GM11168 (cell line): Measurements from ENCODE around the gene HSD17B4.
"Not testable (repeated sequence)": the region's sequence is repeated elsewhere in the genome, so short reads cannot be mapped to it uniquely, and the experiment has no call there.

Source experiments
- in situ Hi-C: fragments of 300-500 bp; cut with MboI; formaldehyde crosslinking; loops from one replicate; pipeline ENCODE4 v1.12.0; 2022; ENCODE audit warnings: low sequenced_read_pairs; ENCODE audit not compliant: unreplicated experiment

The HSD17B4 gene, protein sequence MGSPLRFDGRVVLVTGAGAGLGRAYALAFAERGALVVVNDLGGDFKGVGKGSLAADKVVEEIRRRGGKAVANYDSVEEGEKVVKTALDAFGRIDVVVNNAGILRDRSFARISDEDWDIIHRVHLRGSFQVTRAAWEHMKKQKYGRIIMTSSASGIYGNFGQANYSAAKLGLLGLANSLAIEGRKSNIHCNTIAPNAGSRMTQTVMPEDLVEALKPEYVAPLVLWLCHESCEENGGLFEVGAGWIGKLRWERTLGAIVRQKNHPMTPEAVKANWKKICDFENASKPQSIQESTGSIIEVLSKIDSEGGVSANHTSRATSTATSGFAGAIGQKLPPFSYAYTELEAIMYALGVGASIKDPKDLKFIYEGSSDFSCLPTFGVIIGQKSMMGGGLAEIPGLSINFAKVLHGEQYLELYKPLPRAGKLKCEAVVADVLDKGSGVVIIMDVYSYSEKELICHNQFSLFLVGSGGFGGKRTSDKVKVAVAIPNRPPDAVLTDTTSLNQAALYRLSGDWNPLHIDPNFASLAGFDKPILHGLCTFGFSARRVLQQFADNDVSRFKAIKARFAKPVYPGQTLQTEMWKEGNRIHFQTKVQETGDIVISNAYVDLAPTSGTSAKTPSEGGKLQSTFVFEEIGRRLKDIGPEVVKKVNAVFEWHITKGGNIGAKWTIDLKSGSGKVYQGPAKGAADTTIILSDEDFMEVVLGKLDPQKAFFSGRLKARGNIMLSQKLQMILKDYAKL

DNA sequence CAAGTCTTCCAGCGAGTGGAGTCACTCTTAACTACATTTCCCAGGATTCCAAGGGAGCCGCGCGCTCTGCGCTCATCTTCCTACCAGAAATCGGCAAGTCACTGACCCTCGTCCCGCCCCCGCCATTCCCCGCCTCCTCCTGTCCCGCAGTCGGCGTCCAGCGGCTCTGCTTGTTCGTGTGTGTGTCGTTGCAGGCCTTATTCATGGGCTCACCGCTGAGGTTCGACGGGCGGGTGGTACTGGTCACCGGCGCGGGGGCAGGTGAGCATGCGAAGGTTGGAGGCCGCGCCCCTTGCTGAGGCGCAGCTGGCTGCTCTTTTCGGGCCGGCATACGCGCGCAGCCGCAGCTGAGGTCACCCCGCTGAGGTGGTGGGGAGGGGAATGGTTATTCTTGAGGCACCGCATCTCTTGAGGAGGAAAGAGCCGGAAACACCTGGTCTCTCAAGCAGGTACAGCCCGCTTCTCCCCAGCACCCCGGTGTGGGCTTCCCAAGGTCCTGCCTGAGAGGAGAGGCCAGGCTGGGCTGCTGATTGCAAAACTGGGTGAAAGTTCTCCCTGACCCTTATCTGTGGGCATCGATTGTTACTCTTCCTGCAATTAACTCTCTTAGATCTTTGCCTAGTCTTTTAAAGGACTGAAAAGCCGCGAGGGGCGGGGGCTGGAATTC is at the start of gene HSD17B4:
HSD17B4 (plus strand) TSS at position 125 of the 667 bp plus-strand sequence; CDS start at position 204, 79 bp downstream.
- in situ Hi-C loops = no loop called here

DNA sequence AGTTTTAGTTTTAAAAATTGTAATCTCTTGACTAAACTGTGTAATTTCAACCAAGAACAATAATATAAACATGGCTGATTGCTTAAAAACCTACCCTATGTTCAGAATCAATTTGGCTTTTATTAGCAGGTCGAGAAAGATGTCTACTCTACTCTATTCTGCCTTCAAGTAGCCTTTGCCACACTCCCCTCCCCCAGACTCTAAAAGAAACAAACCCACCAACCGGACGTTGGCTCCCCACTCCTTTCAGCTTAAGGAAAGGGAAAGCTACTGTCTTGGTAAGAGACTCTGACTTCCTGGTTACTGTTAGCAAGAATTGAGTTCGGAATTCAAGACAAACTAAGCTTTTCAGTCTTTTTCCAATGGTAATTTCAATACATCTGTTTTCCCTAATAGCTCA is 49.7 kb upstream of the HSD17B4 start:
- in situ Hi-C loops = no loop called here

DNA sequence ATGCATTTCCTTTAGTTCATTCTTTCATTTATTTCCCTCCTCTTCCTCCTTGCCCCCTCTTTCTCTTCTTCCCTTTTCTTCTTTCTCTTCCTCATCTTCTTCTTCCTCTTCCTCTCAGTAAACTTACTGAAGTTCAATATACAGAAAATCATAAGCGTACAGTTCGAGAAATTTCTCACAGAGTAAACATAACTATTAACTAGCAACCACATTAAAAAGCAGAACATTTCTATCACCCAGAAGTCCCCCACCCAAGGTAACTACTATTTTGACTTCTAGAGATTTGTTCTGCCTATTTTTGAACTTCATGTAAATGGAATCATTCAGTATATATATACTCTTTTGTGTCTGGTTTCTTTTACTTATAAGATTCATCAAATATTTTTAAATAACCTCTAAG is 48.3 kb upstream of the HSD17B4 start:
- in situ Hi-C loops = no loop called here

DNA sequence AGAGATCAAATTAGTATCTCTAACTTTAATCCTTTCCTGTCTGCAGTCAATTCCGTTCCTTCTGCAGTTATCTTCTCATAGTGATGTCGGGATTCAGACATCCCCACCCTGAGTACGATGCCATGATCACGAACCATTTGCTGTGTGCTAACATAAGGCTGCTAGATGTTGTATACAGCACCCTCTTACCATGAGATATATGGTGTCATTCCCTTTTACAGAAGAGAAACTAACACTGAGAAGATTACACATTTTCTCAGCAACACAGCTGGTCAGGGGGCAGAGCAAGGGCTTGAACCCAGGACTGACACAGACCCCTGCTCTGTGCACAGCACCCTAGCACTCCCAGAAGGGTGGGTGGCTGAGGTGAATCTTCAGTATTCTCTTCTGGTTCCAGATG is 46.9 kb upstream of the HSD17B4 start:
- in situ Hi-C loops = no loop called here

DNA sequence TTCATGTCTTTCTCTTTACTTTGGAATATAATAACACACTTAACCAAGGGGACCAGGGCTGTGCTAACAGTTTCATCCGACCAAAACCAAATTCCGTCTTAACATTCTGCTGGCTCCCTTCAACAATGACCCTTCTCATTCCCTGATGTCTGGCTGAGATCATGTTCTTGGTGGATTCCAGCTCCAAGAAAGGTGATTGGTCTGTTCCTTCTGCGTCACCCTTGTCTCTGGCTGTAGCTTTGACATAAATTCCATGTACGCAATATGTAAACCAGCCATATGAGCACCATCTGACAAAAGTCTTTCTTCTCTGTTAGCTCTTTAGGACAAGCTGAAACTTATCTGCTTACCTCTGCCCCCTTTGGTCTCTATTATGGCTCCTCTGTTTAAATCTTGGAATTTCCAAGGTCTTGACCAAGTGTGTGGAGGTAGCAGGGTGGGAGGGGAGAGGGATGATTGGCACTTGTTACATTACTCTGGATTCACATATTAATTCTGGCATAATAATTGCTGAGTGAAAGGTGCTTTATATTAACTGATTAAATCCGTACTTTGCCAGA is 45.7 kb upstream of the HSD17B4 start:
- in situ Hi-C loops = no loop called here

DNA sequence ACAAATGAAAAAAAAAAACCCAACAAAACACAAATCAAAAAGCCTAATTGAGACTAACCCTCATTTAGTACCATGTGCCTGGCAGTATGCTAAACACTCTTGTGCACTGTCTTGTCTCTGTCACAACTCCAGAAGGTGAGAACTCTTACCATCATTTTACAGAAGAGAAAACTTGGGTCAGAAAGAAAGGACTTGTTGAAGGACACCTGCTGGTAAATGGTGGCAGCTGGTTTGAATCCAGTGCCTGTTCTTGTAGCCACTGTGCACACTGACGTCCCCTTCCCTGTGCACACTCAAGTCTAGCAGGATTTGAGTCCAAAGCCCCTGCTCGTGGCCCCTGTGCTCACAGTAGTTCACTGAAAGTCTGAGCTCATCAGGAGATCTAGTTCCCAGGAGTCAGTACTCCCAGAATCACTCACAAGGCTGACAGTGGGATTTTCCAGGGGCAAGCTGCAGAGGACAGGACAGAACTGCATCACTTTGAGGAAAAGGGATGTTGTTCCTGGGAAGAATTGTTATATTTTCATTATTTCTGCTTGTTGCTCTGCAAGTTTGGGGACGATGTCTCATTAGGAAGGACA is 43.0 kb upstream of the HSD17B4 start:
- in situ Hi-C loops = no loop called here

DNA sequence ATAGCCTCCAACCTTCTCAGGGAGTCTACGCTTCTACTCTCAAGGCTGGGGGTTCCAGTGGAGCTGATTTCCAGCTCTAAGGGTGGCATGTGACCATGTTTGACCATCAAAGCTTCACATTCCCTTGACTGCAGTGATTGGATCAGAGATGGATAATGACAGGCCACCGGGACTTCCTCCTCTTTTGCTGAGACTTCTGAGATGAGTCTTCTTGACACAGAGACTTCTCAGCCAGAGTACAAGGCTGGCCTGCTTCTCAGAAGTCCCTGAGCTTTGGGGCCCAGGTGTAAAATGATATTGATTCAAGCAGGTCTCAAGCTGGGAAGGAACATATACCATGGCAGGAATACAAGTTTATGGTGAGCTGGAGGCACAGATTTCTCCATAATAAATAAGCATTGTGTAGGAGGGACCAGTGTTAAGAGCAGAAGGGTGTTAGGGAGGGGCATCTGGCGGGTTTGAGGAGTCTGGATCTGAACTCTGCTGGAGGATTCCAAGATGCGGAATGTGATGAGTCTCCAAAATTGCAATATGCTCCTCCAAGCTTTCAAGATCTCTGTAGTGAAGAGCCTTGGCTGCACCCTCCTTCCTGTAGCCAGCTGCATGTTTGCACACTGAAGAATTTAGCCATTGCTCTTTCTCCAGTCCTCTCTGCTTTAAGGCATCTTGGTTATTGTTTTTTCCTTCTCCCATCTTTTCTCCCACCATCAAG is 41.7 kb upstream of the HSD17B4 start:
- in situ Hi-C loops = loop anchor here (5.0 kb wide), 1 partner anchor 398 kb away; no protein-coding TSS in a partner anchor

DNA sequence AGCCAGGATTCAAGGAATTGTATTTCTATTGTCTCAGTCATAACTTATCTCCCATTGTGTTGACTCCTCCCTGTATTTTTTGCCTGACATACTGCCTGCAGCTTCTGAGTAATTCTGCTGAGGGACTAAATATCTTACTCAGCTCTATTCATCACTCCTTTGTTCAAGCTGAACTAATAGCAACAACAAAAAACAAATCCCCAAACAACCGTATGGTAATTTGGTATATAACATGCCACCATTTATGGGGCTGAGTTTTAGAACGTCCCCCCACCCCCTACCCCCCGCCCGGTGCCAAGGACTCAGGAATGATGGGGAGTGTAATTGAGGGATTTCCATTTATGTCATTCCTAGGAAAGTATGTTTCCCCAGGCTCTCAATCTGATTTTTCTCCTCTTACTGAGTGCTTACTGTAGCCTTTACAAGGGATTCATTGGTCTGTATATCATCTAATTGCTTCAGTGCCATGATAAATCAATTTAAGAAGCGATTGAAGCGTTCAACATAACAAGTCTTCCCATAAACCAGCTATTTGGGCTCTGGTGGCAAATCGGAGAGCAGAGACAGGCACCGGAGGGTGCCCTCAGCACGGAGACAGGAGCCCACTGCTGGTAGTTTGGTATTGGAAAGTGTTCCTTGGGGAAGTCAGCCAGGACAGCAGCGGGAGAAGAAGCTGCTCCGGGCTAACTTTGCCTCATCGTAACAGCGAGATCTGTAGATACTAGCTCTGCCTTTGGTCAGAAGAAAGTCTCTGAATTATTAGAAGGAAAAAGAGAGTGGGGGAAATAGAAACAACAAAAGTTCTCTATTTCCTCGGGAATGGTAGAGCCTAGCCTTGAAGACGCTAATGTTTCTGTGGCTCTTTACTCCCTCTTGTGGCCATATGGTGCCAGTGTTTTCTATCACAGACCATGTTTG is 40.7 kb upstream of the HSD17B4 start:
- in situ Hi-C loops = loop anchor here (5.0 kb wide), 1 partner anchor 399 kb away; no protein-coding TSS in a partner anchor

DNA sequence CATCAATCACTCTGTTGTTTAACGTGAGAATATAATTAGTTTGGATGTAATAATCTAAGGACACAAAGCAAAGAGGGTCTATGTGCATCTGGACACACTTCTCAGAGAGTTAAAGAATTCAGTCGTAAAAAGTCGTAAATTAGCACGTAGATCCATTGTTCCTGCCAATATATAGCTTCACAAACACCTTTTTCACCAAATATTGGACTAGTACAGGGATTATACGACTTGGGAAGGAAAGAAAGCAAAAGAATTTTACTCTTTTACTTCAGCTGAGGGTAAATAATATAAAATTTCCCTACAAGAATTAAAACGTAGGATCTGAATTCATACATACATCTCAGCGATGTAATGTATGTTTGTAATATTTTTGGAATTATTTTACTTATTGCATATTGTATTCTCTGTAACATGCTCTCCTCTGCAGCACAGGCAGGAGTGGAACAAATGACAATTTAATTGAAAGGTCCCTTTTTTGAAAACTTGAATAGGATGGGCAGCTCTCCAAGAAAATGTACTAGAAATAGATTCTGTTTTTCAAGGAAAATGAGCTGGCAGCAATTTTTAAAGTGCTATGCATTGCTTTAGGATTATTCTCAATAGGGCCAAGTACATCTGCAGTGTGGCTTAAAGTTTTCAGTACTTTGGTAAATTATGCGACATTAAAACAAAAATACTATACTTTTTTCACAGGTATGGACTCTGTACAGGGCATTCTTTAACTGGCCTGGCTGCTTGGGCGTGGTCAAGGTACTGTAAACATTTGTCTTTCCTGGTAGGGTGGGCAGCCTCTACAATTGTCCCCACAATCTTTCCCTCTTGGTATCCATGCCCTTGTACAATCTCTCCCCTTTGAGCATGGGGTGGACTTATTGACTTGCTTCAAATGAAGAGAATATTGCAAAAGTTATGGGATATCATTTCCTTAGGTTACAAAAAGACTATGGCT is 39.7 kb upstream of the HSD17B4 start:
- in situ Hi-C loops = loop anchor here (5.0 kb wide), 1 partner anchor 400 kb away; no protein-coding TSS in a partner anchor

DNA sequence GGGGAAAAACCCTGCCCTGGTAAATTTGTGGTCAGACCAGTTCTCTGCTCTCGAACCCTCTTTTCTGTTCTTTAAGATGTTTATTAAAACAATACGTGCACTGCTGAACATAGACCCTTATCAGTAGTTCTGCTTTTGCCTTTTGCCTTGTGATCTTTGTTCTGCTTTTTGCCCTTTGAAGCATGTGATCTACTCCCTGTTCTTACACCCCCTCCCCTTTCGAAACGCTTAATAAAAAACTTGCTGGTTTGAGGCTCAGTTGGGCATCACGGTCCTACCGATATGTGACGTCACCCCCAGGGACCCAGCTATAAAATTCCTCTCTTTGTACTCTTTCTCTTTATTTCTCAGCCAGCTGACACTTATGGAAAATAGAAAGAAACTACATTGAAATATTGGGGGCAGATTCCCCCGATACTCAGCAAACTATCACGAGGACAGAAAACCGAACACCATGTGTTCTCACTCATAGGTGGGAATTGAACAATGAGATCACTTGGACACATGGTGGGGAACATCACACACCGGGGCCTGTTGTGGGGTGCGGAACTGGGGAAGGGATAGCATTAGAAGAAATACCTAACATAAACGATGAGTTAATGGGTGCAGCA is 38.1 kb upstream of the HSD17B4 start:
- in situ Hi-C loops = loop anchor here (5.0 kb wide), 1 partner anchor 402 kb away; no protein-coding TSS in a partner anchor

DNA sequence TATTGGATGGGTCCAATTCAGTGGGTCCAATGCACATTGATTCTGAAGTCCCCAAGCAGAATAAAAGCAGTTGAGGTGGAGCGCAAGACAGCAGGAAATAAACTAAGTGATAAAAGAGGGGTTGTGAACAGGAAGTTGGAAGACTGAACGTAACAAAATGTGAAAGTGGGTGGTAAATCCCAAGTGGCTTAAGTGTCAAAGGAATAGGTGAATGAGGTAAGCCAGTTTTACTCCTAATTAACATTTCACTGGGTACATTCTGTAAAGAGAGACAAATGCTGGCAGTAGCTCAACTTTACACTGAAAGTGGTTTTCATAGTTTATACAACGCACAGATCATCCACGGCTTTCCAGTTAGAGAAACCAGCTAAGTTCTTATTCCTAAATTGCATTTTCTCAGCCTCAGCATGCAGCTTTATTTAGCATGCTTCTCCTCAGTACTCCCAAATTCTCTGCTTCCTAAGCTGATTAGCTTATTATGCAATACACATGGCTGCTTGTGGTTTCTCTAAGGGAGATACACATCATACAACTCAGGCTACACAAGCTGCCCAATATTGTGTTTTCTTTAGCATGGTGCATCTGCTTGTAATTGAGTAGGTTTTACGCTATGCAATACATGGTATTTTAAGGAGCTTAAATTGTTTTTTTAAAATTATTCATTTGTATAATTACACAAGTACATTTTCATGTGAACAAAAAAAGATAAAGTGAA is 34.2 kb upstream of the HSD17B4 start:
- in situ Hi-C loops = no loop called here

DNA sequence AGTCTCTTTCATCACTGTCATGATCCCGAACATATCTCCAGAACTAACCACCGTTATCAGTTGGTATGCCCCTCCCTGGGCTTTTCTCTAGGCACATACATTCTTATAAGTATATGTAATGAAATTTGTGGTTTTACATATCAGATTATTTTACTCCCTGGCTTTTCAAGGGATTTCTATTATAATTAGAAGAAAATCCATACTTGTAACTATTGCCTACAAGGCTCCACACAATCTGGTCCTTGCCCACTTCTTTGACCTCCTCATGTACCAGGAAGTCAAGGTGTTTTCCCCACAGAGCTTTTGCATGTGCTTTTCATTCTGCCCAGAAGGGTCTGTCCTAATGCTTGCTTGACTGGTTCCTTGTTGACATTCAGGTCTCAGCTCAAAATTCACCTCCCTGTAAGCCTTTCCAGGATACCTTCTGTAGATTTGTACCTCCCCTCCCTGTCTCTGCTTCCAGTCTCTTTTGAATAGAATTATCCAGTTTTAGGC is 33.6 kb upstream of the HSD17B4 start:
- in situ Hi-C loops = no loop called here

DNA sequence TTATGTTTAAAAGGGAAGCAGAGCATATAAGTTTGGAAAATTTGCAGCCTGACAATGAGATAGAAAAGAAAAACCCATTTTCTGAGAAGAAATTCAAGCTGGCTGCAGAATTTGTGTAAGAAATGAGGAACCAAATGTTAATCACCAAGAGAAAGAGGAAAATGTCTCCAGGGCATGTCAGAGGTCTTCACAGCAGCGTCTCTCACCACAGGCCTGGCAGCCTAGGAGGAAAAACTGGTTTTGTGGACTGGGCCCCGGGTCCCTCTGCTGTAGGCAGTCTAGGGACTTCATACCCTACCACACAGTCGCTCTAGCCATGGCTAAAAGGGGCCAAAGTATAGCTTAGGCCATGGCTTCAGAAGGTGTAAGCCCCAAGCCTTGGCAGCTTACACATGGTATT is 32.1 kb upstream of the HSD17B4 start:
- in situ Hi-C loops = no loop called here

DNA sequence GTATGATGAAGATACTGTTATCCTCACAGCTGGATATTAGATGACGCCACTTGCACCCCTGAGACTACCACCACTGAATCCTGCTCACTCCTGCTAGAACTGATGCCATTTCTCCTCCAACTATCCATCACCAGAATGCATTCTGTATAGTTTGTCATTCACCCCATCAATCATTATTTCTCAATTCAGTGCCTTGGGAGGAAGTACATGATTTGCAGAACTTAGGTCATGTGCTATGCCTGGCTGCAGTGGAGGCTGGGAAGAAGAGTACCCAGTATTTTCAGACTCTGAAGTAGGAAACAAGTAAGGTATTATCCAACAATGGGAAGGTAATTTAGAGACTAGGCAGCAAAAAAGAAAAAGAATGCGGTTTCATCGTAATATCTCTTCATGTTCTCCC is 26.2 kb upstream of the HSD17B4 start:
- in situ Hi-C loops = no loop called here

DNA sequence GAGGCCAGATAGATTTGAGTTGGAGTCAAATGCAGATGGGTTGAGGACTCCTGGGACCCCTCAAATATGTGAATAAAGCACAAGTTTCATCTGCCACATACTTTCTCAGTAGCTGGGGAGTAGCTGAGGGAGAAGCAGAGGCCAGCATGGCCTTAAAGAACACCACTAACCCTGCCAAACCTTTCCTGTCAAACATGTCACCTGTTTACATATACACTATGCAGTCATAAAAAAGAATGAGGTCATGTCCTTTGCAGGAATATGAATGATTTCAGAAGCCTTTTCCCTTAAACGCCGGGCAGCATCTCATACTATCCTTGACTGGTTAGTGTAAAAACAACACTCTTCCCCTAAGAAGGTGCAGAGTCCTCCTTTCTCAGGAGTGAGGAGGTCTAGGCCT is 25.2 kb upstream of the HSD17B4 start:
- in situ Hi-C loops = no loop called here

DNA sequence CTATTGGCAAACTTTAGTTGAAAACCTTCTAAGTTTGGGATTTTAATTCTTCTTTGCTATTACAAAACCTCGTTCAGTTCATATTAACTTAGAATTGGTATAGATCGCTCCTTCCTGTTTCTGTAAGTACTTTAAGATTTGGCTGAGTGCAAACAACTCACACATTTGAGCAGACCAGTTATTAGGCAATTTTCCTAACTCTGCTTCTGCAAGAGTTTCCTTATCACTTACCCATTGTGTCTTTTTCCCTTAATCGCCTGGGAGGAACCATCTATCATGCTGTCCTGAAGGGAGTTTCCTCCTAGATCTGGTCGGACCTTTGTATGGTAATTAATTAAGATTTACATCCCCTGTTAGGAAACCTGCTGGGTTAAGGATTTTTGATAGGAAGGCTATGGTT is 24.7 kb upstream of the HSD17B4 start:
- in situ Hi-C loops = not testable (repeated sequence)
